Measurements from ENCODE around the gene TNFRSF9.

Gene TNFRSF9

DNA sequence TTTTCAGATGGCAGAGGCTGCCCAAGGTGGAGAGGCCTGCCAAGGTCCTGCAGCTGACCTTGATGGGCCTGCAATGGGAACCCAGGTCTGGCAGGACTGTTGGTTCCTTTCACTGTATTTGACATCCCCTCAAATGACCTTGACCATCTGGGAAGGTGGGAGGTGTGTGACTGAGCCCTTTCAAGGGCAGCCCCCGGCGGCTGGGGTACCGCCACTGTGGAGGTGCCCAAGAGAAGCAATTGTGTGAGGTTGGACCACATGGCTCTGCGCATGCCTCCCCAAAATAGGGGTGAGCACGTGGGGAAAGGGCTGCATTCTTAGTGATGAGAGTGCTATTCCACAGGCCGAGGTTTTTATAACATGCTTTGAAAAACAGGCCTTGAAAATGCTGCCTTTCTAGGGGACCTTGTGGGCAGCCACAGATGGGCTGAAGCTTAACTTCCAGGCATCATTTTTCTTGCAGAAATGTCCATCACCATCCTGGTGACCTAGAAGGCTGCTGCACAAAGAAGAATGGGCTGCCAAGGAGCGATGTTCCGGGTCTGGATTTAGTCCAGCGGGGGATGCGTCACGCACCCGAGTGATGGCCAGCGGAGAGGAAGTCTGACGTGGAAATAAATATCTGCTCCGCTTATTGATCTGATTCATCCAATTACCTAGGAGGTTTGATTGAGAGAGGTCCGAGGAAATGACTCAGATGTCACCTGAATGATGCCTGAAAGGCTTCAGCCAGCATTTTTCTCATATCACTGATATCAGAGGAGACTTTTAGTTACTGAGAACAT, 71.3 kb downstream of the TNFRSF9 start:
- no peak for DNase-seq

DNA sequence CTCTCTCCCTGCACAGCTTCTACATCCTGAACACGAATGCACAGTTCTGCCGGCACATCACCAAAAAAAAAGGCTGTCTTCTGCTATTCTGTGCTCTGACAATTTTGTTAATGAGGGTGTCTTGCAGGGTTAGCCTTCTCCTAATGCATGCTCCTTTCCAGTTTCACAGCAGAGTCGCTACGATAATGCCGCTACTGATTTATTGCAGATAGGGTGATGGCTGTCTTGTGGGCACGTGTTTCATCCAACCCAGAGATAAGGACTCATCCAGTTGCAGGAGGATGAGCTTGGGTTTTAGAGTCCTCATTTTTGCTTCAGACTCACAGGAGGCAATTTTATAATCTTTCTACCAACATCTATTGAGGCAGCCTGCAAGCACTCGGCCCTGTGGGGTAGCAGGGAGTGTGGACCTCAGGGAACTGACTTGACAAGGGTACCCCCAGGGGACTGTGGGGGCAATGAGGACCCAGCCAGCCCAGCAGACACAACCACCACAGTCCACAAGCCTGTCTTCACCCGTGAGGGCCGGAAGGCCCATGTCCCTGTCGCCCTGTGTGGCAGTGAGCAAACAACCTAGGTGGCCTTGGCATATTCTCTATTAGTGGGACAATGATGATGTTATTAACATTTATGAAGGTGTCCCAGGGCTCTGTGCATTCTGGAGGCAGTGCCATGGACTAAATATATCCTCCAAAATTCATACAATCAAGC, 72.4 kb downstream of the TNFRSF9 start:
- DNase-seq, result no peak

DNA sequence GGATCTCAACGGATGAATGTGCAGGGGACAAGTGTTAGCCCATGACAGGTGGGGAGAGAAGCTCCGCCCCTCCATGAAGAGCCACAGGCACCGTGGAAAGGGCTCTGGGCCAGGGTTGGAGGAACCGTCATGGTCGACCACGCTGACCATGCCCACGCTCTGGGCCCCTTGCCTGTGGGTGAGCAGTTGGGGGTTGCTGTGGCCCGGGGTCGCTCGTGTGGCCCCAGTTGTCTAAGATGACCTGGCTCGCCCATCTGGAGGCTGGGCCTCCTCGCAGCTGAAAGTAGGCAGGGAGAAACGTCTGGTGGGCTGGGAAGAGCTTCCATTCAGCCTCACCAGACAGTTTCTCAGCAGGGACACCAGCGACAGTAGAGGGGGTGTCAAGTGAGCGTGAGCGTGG, 74.7 kb downstream of the TNFRSF9 start:
- DNase-seq, result no peak
